HepG2 (cell line): ENCODE results near the gene CNTN4. TPM values are rescaled to one million over a fixed set of nuclear protein-coding genes. Genes with fewer than 3 reads are reported as not detected.

Experiments used
- ATAC-seq: fragments of 200-7000 bp; cut with Tn5 transposase; 3 replicates; pipeline ENCODE4 v1.9.1; 2020; ENCODE audit warnings: mild to moderate bottlenecking, moderate library complexity
- BruUV-seq: library from RNA; stranded (reverse); fragments of 400-500 nt; replicated peaks from 2 replicates; lab custom pipeline; 2021; lab: Mats Ljungman, UMichigan
- CTCF ChIA-PET: fragments of 300-600 bp; formaldehyde crosslinking; extraction: SDS; loops from one replicate; lab custom pipeline; 2021; ENCODE audit warnings: low total read pairs, inconsistent platforms, low intra/inter-chr PET ratio; lab: Yijun Ruan, JAX
- POLR2A ChIA-PET: fragments of 350-600 bp; sonication (Branson Sonifier 250); formaldehyde crosslinking; loops from one replicate; lab custom pipeline; 2020; ENCODE audit warnings: antibody characterized with exemption, inconsistent platforms; lab: Yijun Ruan, JAX
- DNase-seq: peaks from one replicate; pipeline ENCODE4 v3.0.0-alpha.2; 2015; ENCODE audit warnings: low spot score
- FAIRE-seq: peaks from 3 replicates; lab custom pipeline; 2011; peaks lifted over from hg19 to GRCh38; lab: Jason Lieb, UNC
- H2AFZ ChIP-seq: one replicate; pipeline ENCODE4 v1.6.1; 2011; ENCODE audit warnings: low read length, inconsistent platforms
- H3K27ac ChIP-seq: fragments of 300-600 bp; 3 replicates; pipeline ENCODE4 v1.8.0; 2011; ENCODE audit warnings: mixed run types, mild to moderate bottlenecking, mixed read lengths, low read length, inconsistent platforms; ENCODE audit not compliant: insufficient read depth; ENCODE audit errors: extremely low read length
- H3K27me3 ChIP-seq, 2 experiments: fragments of 200-600 bp in 1 of 2; 2 replicates in 1 of 2; 3 replicates in 1 of 2; pipeline versions ENCODE4 v1.6.0 to v1.8.0; 2011; ENCODE audit warnings: low read length in 2 of 2, mild to moderate bottlenecking in 2 of 2, moderate library complexity in 2 of 2, inconsistent platforms in 1 of 2; ENCODE audit not compliant: insufficient read depth in 2 of 2, control insufficient read depth in 1 of 2
- H3K36me3 ChIP-seq, 2 experiments: fragments of 200-600 bp in 1 of 2; replicated peaks in 1 of 2; 2 replicates in 1 of 2; 3 replicates in 1 of 2; pipeline versions ENCODE4 v1.5.1 to v1.8.0; 2011; ENCODE audit warnings: low read length in 2 of 2, inconsistent platforms in 1 of 2; ENCODE audit not compliant: insufficient read depth in 2 of 2, control insufficient read depth in 1 of 2
- H3K4me1 ChIP-seq: 2 replicates; pipeline ENCODE4 v1.5.1; 2012; ENCODE audit warnings: low read length, inconsistent platforms; ENCODE audit not compliant: insufficient read depth
- H3K4me2 ChIP-seq: 2 replicates; pipeline ENCODE4 v1.6.0; 2011; ENCODE audit warnings: low read depth, low read length, inconsistent platforms
- H3K4me3 ChIP-seq, 3 experiments: fragments of 200-600 bp in 1 of 3; sonication (generic), shearing (Covaris generic) in 1 of 3; replicated peaks in 1 of 3; 2 replicates each; pipeline ENCODE4 v1.5.1; 2011 to 2016; ENCODE audit warnings: low read length in 3 of 3, inconsistent platforms in 2 of 3, low read depth in 2 of 3, mild to moderate bottlenecking in 2 of 3, control low read depth in 1 of 3, mixed read lengths in 1 of 3; ENCODE audit not compliant: insufficient read depth in 1 of 3
- H3K79me2 ChIP-seq: one replicate; pipeline ENCODE4 v1.6.1; 2011; ENCODE audit warnings: low read length, inconsistent platforms; ENCODE audit not compliant: insufficient read depth
- H3K9ac ChIP-seq: 2 replicates; pipeline ENCODE4 v1.6.0; 2011; ENCODE audit warnings: mild to moderate bottlenecking, low read depth, low read length, inconsistent platforms; ENCODE audit not compliant: insufficient read depth
- H3K9me3 ChIP-seq: 2 replicates; pipeline ENCODE4 v1.5.1; 2012; ENCODE audit warnings: mild to moderate bottlenecking, low read length
- H4K20me1 ChIP-seq: 2 replicates; pipeline ENCODE4 v1.6.0; 2011; ENCODE audit warnings: inconsistent platforms, mild to moderate bottlenecking, low read length, moderate library complexity; ENCODE audit not compliant: insufficient read depth
- ERF ChIP-seq: IDR thresholded peaks from 2 replicates; pipeline ENCODE4 v1.6.1; 2018; ENCODE audit warnings: missing biosample characterization, missing genetic modification reagents
- FLYWCH1 ChIP-seq: sonication (generic); formaldehyde crosslinking; IDR thresholded peaks from 2 replicates; pipeline ENCODE4 v1.8.1; 2023; ENCODE audit warnings: mild to moderate bottlenecking, missing genetic modification reagents
- GATA4 ChIP-seq: sonication (generic); IDR thresholded peaks from 2 replicates; pipeline ENCODE4 v1.6.1; 2016; ENCODE audit warnings: antibody characterized with exemption, low read depth, borderline replicate concordance
- JUNB ChIP-seq: sonication (generic); formaldehyde crosslinking; IDR thresholded peaks from 2 replicates; pipeline ENCODE4 v1.8.0; 2022; ENCODE audit warnings: missing genetic modification reagents, mild to moderate bottlenecking, borderline replicate concordance
- KAT8 ChIP-seq: IDR thresholded peaks from 2 replicates; pipeline ENCODE4 v1.6.1; 2016; ENCODE audit warnings: missing genetic modification reagents, missing compliant biosample characterization
- PHF20 ChIP-seq: sonication (generic); formaldehyde crosslinking; IDR thresholded peaks from 2 replicates; pipeline ENCODE4 v1.5.0; 2020; ENCODE audit warnings: mild to moderate bottlenecking, missing genetic modification reagents
- SALL1 ChIP-seq: sonication (generic); formaldehyde crosslinking; IDR thresholded peaks from 2 replicates; pipeline ENCODE4 v1.8.0; 2022; ENCODE audit warnings: mild to moderate bottlenecking, missing genetic modification reagents
- XRCC5 ChIP-seq: fragments of 200-400 bp; formaldehyde crosslinking; optimal IDR thresholded peaks from 2 replicates; pipeline ENCODE3; 2017; ENCODE audit warnings: mild to moderate bottlenecking, low read length
- ZBTB38 ChIP-seq: sonication (generic); formaldehyde crosslinking; IDR thresholded peaks from 2 replicates; pipeline ENCODE4 v1.5.1; 2020; ENCODE audit warnings: mild to moderate bottlenecking, missing genetic modification reagents
- ZC3H4 ChIP-seq: sonication (generic); formaldehyde crosslinking; IDR thresholded peaks from 2 replicates; pipeline ENCODE4 v1.4.0; 2020; ENCODE audit warnings: missing genetic modification reagents, borderline replicate concordance
- ZNF510 ChIP-seq: sonication (generic); formaldehyde crosslinking; IDR thresholded peaks from 2 replicates; pipeline ENCODE4 v1.4.0; 2020; ENCODE audit warnings: low read depth, mild to moderate bottlenecking, missing genetic modification reagents
- ZNF737 ChIP-seq: sonication (generic); formaldehyde crosslinking; IDR thresholded peaks from 2 replicates; pipeline ENCODE4 v1.5.0; 2020; ENCODE audit warnings: missing genetic modification reagents, mild to moderate bottlenecking, borderline replicate concordance
- whole genome bisulfite sequencing: methylation state at CpG from one replicate; pipeline ENCODE4 v1.1.6; 2017; ENCODE audit warnings: low lambda C conversion rate; 5-methylcytosine and 5-hydroxymethylcytosine counted together
- in situ Hi-C: cut with HindIII; loops from 2 replicates; pipeline ENCODE4 v1.10.0; 2017; ENCODE audit warnings: low pct_unique_long_range_greater_than_20kb; ENCODE audit not compliant: extremely low pct_ligation_motif_present
- intact Hi-C: fragments of 100-400 bp; cut with micrococcal nuclease; formaldehyde crosslinking; loops from one replicate; pipeline ENCODE4 v1.10.0; 2022; ENCODE audit not compliant: unreplicated experiment
- polyA plus RNA-seq, 8 experiments: library from polyadenylated mRNA; depleted of rRNA in 3 of 8; stranded (reverse) in 7 of 8; unstranded in 1 of 8; fragments of >200 nt; fragmentation: Illumina TruSeq in 4 of 8; extraction: Trizol in 4 of 8; gene quantifications; 2 replicates each; pipeline versions ENCODE4 v1.2.1 to v1.2.3, GENCODE V29; 2011 to 2016; ENCODE audit warnings: low read depth in 4 of 8, missing spikeins in 1 of 8, mixed read lengths in 1 of 8; ENCODE audit not compliant: insufficient read depth in 1 of 8
- total RNA-seq, 5 experiments: library from RNA; depleted of rRNA; stranded (reverse); fragments of >200 nt; fragmentation: Illumina TruSeq; extraction: Trizol; gene quantifications; 2 replicates each; pipeline ENCODE4 v1.2.3, GENCODE V29; 2016; ENCODE audit warnings: low read depth in 1 of 5
- TF ChIP-seq, protein P1 (sequence below): sonication (generic); formaldehyde crosslinking; IDR thresholded peaks from 2 replicates; pipeline ENCODE4 v1.9.0; 2021; ENCODE audit warnings: mild to moderate bottlenecking, missing genetic modification reagents
- TF ChIP-seq, protein P2 (sequence below): sonication (generic); formaldehyde crosslinking; IDR thresholded peaks from 2 replicates; pipeline ENCODE4 v1.4.0; 2020; ENCODE audit warnings: missing genetic modification reagents, borderline replicate concordance
- TF ChIP-seq, protein P3 (sequence below): IDR thresholded peaks from 2 replicates; pipeline ENCODE4 v1.6.1; 2016

Gene CNTN4
- total and polyA plus RNA-seq, 2 of the 13 experiments (the other 11 are each of a cell fraction or from before 2014, with no cell fraction given): 0.01 to 0.13 TPM

DNA sequence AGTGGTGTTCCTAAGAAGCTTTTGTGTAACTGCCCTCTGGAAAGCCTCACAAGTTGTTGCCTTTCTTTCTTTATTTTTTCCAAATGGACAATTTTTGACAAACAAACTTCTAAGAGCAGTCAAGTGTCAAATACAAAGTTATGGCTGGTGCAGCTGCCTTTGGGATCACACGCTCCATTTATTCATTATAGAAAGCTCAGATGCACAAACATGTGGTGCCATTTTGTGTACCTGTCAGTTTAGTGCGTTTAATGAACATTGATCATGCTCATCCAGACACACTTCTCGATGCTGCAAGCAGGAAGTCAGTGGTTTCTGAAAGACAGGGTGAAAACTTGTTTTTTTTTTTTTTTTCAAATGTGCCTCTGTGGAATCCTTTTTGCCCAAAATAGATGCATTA, 324.5 kb downstream of the CNTN4 start (continued):
- TF ChIP-seq, protein P1, sequence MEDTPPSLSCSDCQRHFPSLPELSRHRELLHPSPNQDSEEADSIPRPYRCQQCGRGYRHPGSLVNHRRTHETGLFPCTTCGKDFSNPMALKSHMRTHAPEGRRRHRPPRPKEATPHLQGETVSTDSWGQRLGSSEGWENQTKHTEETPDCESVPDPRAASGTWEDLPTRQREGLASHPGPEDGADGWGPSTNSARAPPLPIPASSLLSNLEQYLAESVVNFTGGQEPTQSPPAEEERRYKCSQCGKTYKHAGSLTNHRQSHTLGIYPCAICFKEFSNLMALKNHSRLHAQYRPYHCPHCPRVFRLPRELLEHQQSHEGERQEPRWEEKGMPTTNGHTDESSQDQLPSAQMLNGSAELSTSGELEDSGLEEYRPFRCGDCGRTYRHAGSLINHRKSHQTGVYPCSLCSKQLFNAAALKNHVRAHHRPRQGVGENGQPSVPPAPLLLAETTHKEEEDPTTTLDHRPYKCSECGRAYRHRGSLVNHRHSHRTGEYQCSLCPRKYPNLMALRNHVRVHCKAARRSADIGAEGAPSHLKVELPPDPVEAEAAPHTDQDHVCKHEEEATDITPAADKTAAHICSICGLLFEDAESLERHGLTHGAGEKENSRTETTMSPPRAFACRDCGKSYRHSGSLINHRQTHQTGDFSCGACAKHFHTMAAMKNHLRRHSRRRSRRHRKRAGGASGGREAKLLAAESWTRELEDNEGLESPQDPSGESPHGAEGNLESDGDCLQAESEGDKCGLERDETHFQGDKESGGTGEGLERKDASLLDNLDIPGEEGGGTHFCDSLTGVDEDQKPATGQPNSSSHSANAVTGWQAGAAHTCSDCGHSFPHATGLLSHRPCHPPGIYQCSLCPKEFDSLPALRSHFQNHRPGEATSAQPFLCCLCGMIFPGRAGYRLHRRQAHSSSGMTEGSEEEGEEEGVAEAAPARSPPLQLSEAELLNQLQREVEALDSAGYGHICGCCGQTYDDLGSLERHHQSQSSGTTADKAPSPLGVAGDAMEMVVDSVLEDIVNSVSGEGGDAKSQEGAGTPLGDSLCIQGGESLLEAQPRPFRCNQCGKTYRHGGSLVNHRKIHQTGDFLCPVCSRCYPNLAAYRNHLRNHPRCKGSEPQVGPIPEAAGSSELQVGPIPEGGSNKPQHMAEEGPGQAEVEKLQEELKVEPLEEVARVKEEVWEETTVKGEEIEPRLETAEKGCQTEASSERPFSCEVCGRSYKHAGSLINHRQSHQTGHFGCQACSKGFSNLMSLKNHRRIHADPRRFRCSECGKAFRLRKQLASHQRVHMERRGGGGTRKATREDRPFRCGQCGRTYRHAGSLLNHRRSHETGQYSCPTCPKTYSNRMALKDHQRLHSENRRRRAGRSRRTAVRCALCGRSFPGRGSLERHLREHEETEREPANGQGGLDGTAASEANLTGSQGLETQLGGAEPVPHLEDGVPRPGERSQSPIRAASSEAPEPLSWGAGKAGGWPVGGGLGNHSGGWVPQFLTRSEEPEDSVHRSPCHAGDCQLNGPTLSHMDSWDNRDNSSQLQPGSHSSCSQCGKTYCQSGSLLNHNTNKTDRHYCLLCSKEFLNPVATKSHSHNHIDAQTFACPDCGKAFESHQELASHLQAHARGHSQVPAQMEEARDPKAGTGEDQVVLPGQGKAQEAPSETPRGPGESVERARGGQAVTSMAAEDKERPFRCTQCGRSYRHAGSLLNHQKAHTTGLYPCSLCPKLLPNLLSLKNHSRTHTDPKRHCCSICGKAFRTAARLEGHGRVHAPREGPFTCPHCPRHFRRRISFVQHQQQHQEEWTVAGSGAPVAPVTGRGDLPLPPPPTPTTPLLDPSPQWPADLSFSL: no peak
- no peak for TF ChIP-seq GATA4
- no peak for TF ChIP-seq JUNB (CRISPR knock-in tag)
- no peak for TF ChIP-seq ZC3H4 (CRISPR knock-in tag)
- no peak for TF ChIP-seq SALL1
- TF ChIP-seq XRCC5: no peak
- TF ChIP-seq, all 625 proteins: peak for 0

DNA sequence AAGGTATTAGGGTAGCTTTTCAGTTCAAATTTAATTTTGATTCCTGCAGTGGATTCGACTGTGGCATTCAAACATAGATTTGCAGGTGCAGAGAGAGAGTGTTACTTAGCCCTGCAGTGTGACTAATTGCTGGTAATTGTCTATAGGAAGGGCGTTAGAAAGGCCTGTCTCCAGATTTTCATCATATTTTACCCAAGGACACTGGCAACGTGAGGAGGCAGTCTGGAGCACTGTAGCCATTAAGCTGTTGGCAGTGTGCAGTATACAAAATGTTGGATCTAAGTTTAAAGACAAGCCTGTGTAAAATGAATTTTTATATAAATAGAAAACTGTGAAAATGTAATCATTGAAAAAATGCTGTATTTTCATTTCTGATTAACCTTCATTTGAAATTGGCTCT, 342.9 kb downstream of the CNTN4 start:
- no TSS peak for BruUV-seq
- no peaks in the 10 kb centered on the region for H3K27me3 ChIP-seq
- no peaks in the 10 kb centered on the region for H3K4me1 ChIP-seq
- ChIA-PET POLR2A (no interaction called here), CTCF (no interaction called here)
- no peaks in the 10 kb centered on the region for H4K20me1 ChIP-seq
- no peak overlapping the region for H3K4me3 ChIP-seq
- DNase-seq (no peak), ATAC-seq (no peak), FAIRE-seq (no peak)
- H3K4me2 ChIP-seq: no peak overlapping the region
- no peak overlapping the region for H2AFZ ChIP-seq
- no peak overlapping the region for H3K27ac ChIP-seq
- intact Hi-C loops (no loop called here), in situ Hi-C loops (no loop called here)
- WGBS: 0% methylated on average over 3 of the region's 3 CpGs
- no peaks in the 10 kb centered on the region; the same call in 1 of the 2 replicates for H3K9me3 ChIP-seq
- H3K79me2 ChIP-seq: no peaks in the 10 kb centered on the region
- H3K9ac ChIP-seq: no peak overlapping the region
- H3K36me3 ChIP-seq: no peaks in the 10 kb centered on the region
- TF ChIP-seq ZNF737 (CRISPR knock-in tag): no peak
- TF ChIP-seq, protein P2, sequence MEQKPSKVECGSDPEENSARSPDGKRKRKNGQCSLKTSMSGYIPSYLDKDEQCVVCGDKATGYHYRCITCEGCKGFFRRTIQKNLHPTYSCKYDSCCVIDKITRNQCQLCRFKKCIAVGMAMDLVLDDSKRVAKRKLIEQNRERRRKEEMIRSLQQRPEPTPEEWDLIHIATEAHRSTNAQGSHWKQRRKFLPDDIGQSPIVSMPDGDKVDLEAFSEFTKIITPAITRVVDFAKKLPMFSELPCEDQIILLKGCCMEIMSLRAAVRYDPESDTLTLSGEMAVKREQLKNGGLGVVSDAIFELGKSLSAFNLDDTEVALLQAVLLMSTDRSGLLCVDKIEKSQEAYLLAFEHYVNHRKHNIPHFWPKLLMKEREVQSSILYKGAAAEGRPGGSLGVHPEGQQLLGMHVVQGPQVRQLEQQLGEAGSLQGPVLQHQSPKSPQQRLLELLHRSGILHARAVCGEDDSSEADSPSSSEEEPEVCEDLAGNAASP (CRISPR knock-in tag): no peak
- no peak for TF ChIP-seq PHF20
- TF ChIP-seq, protein P3, sequence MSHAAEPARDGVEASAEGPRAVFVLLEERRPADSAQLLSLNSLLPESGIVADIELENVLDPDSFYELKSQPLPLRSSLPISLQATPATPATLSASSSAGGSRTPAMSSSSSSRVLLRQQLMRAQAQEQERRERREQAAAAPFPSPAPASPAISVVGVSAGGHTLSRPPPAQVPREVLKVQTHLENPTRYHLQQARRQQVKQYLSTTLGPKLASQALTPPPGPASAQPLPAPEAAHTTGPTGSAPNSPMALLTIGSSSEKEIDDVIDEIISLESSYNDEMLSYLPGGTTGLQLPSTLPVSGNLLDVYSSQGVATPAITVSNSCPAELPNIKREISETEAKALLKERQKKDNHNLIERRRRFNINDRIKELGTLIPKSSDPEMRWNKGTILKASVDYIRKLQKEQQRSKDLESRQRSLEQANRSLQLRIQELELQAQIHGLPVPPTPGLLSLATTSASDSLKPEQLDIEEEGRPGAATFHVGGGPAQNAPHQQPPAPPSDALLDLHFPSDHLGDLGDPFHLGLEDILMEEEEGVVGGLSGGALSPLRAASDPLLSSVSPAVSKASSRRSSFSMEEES (CRISPR knock-in tag): no peak
- no peak for TF ChIP-seq ZBTB38 (CRISPR knock-in tag)
- no peak for TF ChIP-seq KAT8
- no peak for TF ChIP-seq ZNF510 (CRISPR knock-in tag)
- TF ChIP-seq FLYWCH1 (CRISPR knock-in tag): no peak
- no peak for TF ChIP-seq ERF (CRISPR knock-in tag)
